CD4-positive, alpha-beta T cell treated with Interferon alpha-2 for 1 hour (primary cell): ENCODE results near the gene CENPN.
A peak's percentile ranks its signal among the peaks of the same experiment; 100 is the strongest.

Source experiments
- DNase-seq, 2 donors: peaks; one replicate each; pipeline ENCODE4 v3.0.0-alpha.2; 2020 to 2022

The CENPN gene

DNA sequence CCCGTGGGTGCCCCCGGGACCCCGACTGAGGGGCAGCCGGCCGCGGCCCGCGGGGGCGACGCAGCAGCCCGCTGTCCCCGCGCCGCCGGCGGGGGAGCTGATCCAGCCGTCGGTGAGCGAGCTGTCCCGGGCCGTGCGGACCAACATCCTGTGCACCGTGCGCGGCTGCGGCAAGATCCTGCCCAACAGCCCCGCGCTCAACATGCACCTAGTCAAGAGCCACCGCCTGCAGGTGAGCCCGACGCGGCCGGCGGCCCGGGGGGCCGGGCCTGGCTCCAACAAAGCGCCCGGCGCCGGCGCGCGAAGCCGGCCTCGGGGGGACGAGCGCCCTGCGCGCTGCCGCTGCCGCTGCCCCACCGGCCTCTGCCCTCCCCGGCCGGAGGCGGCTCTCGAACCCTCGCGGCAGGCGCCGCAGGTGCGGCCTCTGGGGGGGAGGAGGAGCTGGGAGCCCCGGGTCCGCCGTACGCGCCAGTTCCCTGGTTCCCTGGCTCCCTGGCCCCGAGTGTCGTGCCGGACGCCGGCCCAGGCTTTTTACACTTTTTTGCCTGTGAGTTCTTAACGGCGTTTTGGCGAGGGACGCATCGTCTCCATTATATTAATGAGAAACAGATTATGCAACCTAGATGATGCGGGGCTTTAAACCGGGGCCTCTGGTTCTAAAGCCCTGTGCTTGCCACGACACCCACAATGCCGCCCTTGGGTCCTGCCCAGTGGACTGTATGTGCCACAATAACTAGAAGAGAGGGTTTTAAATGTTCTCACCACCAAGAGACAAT is 29.1 kb downstream of the CENPN start:
- DNase-seq = peak; percentile 31 to 65

DNA sequence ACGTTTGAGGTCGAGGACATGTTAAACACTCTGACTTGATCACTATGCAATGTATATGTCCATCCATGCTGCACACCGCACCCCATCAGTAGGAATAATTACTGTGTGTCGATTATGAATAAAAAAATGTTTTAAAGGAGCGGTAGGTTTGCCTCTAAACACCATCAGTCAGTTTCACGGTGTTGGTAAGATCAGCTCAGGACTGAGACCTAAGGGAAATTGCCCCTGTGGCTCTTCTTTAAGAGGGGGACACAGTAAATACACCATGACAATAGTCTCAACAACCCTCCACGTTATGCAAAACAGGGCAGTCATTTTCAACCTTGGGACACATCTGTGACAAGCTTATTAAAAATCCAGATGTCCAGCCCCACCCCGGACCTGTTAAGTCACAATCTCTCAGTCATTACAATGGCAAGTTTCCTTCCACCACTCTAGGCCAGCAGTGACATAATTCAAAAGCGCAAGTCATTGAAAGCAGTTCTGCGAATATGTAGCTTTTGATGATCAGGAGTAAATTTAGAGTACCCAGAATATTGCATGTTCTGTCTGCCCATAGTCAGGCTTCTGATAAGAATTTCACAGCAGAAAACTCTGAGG is 29.8 kb downstream of the CENPN start:
- no peak for DNase-seq

GRCh38 chr16:81040131-81040530 is 33.1 kb downstream of the CENPN start:
- DNase-seq = no peak

- DNase-seq = no peak
Observed at GRCh38 chr16:81040842-81041241, 33.8 kb downstream of the CENPN start.

DNA sequence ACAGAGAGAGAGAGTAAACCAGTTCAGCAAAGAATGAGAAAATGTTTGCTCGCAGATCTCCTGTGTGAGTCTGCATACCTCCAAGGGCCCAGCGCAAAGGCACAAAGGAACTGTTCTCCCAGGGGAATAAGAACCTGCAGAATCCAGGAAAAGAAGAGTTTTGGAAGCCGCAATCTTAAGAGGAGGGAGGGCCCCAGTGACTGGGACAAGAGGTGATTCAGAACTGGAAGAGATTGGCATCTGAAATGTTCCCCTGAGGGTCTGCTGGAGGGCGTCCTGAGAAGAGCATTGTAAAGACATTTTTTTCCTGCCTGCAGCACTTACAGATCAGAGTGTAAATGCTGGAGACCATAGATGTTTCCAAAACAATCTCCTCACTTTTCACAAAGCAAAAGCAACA is 34.7 kb downstream of the CENPN start:
- DNase-seq = no peak

- no peak for DNase-seq
Observed at GRCh38 chr16:81042821-81043220, 35.8 kb downstream of the CENPN start.

GRCh38 chr16:81053761-81054160 is 46.7 kb downstream of the CENPN start:
- DNase-seq = no peak

DNA sequence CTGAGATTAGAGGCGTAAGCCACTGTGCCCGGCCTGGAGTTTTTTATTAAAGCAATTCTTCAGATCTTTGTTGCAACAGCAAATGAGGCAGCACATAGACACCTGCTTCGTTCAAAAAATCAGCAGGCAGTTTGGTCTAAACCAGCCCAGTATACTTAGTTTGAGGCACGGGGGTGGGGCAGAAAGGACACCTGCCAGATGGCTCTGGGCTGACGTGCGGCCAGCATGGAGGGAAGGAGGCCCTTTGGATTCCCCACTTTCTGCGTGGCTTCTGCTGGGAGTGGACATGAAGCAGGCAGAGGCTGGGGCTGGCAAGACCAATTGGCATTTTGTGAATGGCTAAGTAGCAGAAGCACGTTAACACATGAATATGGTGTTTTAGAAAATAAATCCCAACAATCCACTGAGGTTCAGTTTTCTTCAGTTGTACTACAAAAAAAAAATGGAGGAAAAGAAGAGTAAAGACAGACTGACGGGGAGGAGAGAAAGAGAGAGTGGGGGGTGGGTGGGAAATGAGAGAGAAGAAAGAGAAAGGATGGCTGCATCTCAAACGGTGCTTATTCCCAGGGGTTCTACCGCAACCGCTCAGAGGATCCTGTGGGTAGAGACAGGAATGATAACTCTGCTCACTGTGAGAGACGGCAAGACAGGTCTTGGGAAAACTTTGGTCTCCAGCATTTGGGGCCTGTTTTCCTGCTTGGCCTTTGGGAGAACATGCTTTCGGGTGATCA is 53.7 kb downstream of the CENPN start:
- DNase-seq = no peak

- no peak for DNase-seq
Observed at GRCh38 chr16:81061307-81061640, 54.3 kb downstream of the CENPN start.

DNA sequence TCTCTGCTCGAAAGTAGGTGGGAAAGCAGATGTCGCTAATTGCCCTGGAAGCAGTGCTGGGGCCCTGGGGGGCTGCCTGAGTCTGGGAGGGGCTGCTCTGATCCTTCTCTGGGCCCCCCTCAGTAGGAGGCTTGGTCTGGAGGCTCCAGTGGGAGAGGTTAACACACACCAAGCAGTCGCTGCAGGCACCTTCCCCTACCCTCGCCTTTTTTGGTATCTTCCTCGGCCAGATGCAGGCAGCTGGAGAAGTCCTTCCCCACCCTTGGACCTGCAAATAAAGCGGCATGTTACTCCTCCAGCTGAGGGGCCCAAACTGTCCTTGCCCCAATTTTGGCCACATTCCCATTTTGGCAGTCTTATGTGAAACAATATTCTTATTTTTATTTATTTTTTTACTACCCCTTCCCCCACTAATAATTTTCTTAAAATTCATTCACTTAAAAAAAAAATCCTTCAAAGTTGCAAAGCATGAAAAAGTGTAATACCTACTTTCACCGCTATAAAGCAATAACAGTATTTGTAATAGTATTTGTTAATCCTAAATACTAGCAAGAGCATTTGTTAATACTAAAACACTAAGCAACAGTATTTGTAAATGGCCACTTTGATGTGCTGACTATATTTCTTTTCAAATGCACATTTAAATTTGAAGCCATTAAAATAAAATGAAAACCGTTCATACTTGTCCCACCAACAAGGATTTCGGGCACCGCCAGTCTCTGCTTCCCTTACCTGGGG is 55.0 kb downstream of the CENPN start:
- DNase-seq = no peak

GRCh38 chr16:81066681-81067080 is 59.7 kb downstream of the CENPN start:
- DNase-seq = no peak

DNA sequence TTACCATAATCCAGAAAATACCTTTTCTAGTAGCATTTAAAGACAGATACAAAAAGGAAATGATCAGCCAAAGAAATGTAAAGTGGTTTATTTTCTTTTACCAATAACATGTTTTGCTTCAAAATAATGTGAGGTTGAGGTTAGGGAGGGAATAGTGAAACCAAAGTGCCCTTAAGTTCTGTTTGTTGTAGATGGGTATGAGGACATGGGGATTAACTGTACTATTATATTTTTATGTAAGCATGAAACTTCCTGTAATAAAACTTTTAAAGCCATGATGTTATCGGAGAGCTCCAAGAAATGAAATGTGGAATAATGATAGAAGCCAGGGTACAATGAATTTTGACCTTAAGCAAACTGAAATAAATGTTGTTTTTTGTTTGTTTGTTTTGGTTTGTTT is 60.2 kb downstream of the CENPN start:
- DNase-seq = no peak

- no peak for DNase-seq
Observed at GRCh38 chr16:81069063-81069462, 62.0 kb downstream of the CENPN start.

DNA sequence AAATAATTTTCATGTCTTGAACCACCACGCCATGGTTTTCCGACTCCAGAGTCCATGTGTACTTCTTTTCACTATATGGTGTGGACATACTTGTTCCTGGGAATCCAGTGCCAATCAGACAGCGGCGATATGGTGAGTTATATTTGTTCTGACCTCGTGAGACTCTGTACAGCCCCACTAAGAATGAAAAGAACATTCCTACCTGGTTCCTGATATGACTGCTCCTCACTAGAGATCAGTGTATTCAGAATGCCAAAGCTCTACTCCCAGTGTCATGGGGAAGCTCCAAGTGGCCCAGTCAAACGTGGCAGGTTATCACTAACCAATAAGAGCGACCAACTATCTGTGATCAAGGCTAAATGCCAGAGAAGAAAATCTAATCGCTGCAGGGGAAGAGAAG is 64.0 kb downstream of the CENPN start:
- DNase-seq = no peak

- no peak for DNase-seq
Observed at GRCh38 chr16:81071805-81072204, 64.8 kb downstream of the CENPN start.

DNA sequence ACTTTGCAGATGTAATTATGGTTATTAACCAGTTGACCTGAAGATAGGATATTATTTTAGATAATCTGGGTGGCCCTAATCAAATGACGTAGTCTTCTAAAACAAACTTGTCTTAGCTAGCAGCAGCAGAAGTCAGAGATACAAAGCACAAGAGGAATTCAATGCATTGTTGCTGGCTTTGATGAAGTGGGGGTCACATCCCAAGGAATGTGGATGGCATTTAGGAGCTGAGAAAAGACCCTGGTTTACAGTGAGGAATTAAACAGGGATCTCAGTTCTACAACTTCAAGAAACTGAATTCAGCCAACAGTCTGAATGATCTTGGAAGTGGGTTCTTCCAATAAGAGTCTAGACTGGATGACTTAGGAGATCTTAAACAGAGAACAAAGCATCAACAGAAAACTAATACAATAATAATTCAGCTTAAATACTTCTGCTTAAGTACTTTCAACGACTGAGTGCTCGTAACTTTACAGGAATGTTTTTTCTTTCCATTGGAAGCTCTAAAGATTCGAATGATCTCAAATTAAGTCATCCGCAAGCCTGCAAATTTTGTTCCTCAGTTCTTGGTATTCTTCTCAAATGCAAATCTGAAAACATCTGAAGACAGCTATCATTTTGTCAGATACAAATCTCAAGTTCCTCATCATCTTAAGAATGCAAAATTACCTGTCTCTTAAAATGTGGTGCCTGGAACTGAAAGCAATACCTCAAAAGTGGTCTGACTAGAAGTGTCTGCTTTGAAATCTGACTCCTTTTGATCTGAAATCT is 66.7 kb downstream of the CENPN start:
- no peak for DNase-seq

DNA sequence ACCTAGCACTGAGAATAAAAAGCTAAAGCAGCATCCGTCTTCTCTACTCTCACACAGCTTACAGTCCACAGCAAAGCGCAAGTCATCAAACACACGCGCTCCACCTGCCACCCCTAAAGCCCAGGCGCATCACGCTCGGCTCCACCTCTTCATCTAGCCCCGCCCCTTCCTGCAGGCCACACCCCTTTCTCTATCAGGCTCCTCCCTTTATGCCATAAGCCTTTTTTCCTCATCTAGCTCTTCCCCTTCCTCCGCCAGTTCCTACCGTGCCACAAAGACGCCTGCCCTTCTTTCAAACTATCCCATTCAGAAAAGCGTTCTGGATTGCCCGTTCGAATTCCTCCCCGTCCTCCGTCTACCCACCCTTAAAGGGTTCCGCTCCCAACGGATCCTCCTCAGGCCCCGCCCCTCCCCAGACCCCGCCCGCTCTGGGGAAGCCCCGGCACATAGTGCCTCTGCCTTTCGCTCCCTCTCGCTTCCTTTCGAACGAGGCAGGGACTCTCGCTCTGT is 69.6 kb downstream of the CENPN start:
- peak; percentile 91 to 95 for DNase-seq

GRCh38 chr16:81077076-81077940 is 70.3 kb downstream of the CENPN start, which contains the start of gene C16orf46:
Gene C16orf46, minus strand, starts transcription at chr16:81077238. Its CDS starts 13,283 bp downstream, at chr16:81063955.
- peak; percentile 96 for DNase-seq

DNA sequence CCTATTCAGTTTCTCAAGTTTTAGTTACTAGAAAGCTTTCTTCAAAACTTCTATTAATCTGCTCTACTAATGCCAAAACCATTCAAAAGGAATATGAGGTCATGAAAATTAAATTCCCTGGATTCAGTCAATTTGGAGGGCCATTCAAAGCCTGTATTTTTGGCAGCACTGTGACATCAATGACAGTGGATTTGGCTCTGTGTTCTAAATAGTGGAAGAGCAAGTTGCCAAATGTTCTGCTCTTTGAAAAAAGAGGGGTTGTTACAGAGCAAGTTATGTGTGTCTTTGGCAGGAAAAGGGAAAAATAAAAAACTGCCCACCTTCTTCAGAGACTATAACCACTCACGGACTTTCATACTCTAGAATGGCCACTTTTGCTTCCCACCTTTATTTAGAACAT is 73.2 kb downstream of the CENPN start:
- no peak for DNase-seq

GRCh38 chr16:81081014-81081413 is 74.0 kb downstream of the CENPN start:
- DNase-seq = no peak
